Head of caudate nucleus (tissue), 42 donors: ENCODE results near the gene MBD3.

Source experiments
- DNase-seq, 42 donors: peaks; one replicate each; pipeline versions ENCODE4 v3.0.0 to v3.0.0-alpha.2; 2020 to 2021; ENCODE audit warnings: mixed read lengths in 7 of 42
- intact Hi-C: fragments of 100-400 bp; cut with DNase I; formaldehyde crosslinking; loops from one replicate; pipeline ENCODE4 v1.15.0; 2022

The MBD3 gene

DNA sequence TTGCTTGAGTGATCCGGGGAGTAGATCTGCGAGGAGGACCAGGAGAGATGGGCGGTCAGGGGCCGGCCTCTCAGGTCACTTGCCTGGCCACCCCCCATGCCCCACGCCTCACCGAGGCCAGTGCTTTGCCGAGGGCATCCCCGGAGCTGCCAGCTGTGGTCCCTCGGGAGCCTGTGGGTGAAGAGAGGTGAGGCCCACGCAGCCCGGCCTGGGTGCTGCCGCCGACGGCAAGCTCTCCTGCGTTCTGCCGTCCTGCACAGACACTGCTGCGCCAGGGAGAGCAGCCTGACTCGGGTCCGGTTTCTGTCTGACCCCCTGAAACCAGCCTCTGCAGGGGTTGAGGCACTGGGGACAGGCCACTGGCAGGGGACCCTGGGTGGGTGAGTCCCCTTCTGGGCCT is 28.4 kb upstream of the MBD3 start:
- intact Hi-C loops: no loop called here
- DNase-seq: no peak

DNA sequence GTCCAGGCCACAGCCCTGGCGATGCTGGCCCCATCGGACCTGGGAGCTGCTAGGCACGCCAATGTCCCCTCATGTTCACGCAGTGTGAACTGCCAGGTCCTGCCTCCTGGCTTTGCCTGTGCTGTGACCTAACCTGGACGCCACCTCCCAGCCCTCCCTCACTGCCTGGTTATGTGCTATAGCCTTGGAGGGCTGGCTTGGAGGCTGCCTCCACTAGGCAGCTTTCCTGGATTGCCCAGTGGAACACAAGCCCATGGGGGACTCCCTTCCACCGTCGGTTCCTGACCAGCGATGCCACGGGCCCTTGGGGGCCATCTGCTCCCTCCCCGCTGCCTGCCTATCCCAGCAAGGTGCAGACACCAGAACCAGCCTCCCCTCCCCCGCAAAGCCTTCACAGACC is 27.8 kb upstream of the MBD3 start:
- intact Hi-C loops: no loop called here
- DNase-seq: no peak

DNA sequence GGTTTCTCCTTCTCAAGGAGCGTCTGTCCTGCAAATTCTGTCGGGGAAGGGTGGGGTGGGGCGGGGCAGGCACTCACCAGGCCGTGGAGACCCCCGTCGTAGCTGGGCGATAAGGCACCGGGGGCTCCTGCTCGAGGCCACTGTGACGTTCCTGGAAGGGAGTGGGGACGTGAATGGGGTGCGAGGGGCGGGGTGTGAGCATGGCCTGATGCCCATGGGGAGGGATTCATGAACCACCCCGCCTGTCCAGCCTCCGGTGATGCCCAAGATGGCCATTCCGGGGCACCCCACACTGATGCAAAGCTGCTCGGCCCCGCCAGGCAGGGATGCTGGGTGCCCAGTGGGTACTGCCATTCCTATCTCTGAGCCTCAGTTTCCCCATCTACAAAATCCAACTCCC is 27.0 kb upstream of the MBD3 start:
- intact Hi-C loops: no loop called here

DNA sequence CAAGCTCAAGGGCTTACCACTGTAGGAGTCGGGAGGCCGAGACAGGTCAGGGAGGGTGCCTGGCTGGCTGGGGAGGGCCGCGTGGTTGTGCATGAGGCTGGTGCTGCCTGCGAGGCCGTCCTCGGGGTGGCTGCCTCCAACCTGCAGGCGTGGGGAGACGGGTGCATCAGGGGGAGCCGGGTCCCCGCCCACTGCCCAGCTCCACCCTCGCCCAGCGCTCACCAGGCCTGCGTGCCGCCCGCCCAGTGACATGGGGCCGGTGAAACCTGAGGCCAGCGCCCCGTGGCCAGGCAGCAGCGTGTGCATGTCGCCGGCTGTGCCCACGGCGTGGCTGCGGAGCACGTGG is 26.4 kb upstream of the MBD3 start:
- DNase-seq: no peak
- intact Hi-C loops: no loop called here

More for the DNA sequence above, 27.0 kb upstream of the MBD3 start:
- no peak for DNase-seq

DNA sequence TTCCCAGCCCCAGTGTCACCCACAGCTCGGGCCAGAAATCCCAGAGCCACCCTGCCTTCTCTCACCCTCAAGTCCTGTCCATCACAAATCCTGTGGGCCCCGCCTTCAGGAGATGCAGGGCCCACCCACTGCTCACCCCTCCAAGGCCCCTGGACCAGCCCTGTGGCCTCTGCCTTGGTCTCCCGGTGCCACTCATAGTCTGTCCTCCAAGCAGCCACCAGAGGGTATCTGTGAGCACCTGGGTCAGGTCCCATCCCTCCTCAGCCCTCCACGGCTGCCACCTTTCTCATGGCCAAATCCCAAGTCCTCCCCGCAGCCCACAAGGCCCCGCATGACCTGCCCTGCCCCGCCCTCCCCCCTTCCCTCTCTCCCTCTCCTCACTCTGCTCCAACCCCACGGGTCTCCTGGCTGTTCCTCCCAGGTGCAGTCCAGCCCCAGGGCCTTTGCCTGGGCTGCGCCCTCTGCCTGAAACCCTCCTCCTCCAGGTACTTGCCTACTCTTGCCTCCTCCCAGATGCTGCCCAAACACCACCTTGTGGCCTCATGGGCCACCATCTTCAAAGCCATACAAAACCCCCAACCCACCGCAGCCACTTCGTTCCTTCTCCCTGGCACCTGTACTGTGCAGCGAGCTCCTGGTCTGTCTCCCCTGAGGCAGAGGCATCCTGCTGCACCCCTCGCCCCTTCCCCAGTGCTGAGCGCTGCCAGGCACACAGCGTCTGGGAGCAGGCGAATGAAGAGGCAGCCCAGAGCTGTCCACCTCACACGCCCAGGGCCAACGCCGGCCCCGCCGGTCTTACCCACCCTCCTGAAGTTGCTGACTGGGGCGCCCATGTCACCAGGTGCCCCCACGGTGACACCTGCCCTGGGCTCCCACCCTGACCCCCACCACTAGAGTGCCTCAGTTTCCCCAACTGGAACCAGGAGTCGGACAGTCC is 25.8 kb upstream of the MBD3 start:
- intact Hi-C loops: no loop called here
- DNase-seq: peak in 21 of 42 donors; percentile 12 to 61 (median 34)

DNA sequence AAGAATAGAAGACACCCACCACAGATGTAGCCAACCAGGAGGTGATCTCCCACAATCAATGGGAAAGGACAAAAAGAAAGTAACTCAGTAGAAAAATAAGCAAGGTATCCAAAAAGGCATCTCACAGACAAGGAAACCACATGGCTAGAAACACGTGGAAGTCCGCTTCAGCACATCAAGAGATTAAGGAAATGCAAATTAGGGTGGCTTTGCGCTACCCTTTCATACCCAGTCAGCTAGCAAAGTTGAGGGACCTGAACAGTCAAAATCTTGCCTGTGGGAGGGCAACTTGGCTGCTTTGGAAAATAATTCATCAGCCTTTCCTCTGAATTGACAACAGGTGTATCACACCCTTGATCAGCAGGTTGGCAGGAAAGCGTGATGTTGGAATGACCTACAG is 24.2 kb upstream of the MBD3 start:
- DNase-seq: no peak
- intact Hi-C loops: no loop called here

DNA sequence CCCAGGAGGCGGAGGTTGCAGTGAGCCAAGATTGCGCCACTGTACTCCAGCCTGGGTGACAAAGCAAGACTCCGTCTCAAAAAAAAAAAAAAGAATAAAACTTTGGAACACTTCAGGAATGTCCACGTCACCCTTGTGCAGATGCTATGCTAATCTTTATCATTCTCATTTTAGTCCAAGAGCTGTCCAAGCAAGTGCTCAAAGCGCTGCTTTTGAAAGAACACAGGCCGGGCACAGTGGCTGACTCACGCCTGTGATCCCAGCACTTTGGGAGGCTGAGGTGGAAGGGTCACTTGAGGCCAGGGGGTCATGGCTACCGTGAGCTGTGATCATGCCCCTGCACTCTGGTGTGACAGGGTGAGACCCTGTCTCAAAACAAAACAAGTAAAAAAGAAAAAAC is 23.7 kb upstream of the MBD3 start:
- intact Hi-C loops: no loop called here
- no peak for DNase-seq

DNA sequence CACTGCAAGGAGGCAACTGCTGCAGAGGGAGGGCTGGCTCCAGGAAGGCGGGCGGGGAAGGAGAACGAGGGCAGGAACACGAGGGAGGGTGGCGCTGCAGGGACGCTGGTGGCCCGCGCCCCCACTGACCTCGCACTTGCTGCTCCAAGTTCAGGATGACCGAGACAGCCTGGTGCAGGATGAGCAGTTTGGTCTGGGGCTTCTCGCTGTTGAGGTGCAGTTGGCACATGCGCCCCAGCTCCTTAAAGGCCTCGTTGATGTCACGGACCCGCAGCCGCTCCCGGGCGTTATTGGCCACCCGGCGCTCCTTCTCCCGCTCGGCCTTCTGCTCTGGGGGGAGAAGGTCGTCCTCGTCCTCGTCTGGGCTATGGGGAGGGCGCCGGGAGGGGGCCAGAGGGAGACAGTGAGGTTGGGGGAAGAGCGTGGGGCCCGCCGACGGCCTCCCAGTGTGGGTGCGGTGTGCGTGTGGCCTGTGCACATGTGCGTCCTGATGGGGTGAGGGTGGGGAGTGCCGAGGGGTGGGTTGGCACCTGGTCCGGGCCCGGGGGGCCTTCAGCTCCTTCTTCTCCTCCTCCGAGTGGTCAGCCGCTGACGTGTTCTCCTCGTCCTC is 22.6 kb upstream of the MBD3 start:
- no peak for DNase-seq
- intact Hi-C loops: no loop called here

DNA sequence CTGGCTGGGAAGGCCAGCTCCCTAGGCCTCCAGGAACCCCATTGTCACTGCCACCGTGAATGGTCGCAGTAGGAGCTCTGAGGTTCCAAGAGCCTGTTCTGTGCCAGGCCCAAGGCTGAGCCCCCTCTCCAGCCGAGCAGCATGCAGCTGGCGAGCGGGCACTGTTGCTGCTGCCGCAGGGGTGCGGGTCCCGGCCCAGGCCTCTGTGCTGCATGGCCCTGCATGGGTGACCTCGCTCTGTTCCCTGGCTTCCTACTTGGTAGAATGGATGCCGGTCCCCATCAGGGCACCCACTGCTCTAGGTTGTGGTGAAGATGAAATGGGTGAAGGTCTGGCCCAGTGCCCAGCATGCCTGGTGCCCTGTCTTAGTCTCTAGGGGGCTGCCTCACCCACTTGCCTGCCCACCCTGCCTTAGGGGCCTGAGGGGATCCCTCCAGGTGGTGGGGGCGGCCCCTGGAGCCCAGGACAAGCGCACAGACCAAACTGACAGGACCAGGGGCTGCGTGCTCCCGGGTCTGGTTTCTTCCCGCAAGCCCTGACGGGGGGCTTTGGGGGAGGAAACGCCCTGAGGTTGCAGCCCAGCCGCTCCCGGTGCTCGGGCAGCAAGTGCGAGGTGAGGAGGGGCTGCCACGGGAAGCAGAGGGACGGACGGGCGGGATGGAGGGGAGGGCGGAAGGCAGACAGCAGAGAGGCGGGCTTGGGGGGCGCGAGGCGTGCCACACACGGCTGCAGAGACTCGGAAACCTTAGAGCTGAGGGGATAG is 21.3 kb upstream of the MBD3 start:
- no peak for DNase-seq
- intact Hi-C loops: no loop called here

DNA sequence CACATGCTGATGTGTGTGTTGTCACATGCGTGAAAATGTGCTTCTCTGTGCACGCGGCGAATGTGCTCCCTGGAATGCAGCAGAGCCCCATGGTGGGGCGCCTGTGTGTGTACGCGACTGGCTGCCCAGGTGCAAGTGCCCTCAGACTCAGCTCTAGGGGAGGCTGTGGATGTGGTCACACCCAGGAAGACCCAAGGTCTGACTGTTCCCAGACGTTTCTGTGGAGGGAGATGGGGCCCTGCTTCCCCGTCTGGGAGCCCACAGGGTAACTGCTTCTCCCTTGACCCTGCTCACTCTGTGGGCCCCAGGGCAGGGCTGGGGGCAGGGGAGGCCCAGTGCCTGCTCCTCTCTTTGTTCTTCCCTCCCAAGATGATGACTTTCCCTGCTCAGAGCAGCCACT is 20.5 kb upstream of the MBD3 start:
- intact Hi-C loops: no loop called here

DNA sequence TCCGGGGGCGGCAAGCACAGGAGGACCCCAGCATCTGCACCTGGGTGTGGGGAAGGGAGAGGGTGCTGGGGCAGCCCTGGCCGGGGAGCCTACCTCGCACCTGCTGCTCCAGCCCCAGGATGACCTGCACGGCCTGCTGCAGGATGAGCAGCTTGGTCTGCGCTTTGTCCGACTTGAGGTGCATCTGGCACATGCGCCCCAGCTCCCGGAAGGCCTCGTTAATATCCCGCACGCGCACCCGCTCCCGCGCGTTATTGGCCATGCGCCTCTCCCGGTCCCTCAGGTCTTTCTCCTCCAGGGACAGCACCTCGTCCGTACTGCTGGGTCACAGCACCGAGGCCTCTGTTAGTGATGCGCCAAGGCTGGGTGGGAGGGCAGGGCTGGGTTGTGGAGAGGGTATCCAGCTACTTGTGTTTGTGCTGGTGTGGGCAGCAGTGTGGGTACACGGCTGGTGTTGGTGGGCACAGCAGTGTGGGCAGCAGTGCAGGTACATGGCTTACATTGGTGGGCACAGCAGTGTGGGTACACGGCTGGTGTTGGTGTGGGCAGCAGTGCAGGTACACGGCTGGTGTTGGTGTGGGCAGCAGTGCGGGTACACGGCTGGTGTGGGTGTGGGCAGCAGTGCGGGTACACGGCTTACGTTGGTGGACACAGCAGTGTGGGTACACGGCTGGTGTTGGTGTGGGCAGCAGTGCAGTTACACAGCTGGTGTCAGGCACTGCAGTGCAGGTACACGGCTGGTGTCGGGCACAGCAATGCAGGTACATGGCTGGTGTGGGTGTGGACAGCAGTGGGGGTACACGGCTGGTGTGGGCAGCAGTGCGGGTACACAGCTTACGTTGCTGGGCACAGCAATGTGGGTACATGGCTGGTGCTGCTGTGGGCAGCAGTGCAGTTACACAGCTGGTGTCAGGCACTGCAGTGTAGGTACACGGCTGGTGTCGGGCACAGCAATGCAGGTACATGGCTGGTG is 19.7 kb upstream of the MBD3 start:
- DNase-seq: no peak
- intact Hi-C loops: no loop called here

More for the DNA sequence above, 20.5 kb upstream of the MBD3 start:
- DNase-seq: no peak

DNA sequence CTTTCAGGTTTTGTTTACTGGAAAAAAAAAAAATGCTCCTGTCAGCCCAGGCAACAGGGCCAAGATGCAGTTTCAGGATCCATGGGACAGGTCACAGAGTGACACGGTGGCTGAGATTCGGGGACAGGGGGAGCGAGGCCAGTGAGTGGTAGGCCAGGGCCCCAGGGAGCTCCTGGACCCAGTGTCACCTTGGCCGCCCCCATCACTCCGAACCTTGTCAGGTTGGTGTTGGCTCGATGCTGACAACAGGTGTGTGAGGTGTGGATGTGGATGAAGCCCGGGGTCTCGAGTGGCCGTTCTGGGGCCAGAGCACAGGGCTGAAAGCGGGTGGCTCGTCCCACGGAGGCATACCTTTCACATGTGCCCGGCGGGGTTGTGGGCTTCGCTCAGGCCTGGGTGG is 18.7 kb upstream of the MBD3 start:
- intact Hi-C loops: no loop called here
- no peak for DNase-seq

DNA sequence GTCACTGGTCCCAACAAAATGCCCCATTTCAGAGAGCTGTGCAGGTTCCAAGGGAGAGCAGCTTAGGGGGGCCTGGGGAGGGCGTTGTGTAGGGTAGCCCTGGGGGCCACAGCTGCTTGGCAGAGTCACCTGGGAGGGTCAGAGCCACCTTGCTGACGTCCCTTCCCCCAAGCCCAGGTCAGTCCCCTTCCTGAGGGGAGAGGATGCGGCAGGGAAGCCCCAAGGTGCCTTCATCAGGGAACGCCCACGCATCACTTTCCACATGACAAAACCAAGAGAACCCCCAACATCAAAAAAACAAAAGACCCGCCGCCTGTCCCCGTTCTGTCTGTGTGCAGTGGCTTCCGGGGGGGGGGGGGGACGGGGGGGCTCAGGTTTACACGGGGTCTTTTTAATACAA is 17.9 kb upstream of the MBD3 start:
- no peak for DNase-seq
- intact Hi-C loops: no loop called here

DNA sequence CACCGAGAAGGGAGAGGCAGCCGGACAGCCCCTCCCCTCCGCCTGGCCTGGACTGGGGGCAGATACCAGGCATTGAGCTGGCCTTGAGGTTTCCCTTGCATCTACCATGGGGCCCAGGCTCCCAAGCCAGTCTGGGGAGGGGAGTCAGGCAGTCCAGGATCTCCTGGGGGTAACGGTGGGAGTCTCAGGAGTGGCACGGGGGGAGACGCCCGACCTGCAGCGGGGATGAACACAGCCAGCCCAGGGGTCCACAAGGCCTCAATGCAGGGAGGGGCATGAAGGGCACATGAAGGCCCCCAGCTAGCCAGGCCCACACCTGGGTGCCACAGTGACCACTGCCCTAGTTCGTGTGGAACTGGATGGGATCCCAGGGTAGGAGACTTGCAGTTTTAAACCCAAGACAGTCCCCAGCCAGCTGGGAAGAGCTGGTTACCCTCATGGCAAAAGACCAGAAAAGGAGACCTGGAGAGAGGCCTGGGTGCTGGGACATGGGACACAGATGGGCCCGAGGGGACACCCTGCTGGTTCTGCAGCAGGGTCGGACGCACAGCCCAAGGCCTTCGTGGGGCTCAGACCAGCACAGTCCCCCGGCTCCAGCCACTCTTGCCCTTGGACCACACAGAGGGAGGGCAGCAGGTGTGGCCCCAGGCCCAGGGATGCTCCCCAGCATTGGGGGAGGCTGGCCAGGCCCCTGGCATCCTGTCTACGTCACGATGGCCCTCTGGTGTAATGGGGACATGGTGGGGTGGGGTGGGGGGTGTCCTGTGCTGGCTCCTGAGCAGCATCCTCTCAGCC is 17.2 kb upstream of the MBD3 start:
- no peak for DNase-seq
- intact Hi-C loops: loop anchor here (5.0 kb wide), 1 partner anchor 42 kb away; the partner anchor contains the start of gene TCF3

DNA sequence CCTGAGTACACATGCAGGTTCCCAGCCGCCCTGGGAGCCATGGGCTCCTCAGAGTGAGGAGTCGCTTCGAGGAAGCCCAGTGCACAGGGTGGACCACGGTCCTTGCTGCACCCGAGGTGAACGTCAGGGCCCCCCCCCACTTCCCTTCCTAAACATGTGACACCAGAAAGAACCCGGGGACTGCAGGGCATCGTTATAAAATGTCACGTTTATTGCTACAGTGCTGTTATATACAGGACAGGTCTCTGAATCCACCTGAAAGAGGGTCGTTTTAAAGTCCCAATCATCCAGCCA is 16.4 kb upstream of the MBD3 start:
- DNase-seq: no peak
- intact Hi-C loops: loop anchor here (5.0 kb wide), 1 partner anchor 43 kb away; the partner anchor contains the start of gene TCF3

DNA sequence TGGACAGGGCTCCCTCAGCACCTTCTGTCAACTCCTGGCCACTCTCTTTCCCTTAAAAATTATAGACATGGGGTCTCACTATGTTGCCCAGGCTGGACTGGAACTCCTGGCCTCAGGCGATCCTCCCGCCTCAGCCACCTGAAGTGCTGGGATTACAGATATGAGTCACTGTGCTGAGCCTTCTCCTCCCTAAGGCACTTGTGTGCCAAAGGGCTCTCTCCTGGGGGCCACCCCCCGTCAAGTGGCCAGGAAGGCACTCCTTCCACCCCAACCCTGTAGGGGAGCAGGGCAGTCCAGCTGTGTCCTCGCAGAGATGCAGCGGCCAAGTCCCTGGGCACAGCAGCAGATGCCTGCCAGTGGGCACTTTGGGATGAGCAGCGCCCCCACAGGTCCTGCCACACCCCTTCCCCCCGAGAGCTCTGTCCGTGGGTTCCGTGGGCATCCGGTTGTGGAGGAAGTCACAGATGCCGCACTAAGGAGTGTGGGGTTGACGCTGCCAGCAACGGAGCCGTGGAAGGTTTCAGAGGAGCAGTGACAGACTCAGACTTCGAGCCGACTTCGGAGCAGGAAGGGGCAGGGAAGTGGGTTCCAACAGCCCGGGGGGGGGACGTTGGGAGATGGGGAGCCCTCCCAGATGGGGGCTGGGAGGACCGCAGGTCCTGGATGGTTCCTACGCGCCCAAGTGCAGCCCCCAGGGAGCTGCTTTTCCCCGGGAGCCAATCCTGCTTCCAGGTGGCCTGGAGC is 15.9 kb upstream of the MBD3 start:
- intact Hi-C loops: loop anchor here (5.0 kb wide), 1 partner anchor 44 kb away; the partner anchor contains the start of gene TCF3
- DNase-seq: no peak

DNA sequence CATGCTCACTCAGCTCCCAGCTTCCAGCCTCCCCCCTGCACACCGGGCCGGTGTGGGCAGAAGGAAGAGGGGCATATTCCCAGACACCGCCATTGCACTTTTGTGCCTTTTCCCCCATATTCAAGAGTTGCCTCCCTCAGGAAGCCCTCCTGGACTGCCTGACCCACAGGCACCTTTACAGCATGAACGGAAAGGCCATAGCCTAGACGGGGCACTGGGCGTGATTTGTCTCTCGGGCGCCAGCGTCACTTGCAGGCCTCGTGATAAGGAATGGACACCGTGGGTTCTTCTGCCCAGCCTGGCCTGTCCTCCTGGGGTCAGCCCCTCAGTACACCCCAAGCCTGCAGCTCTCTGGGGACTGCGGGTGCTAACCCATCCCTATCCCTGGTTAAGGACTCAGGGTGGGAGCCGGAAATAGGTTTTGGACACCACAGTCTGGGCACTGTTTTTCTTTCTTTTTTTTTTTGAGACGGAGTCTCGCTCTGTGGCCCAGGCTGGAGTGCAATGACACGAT is 13.5 kb upstream of the MBD3 start:
- intact Hi-C loops: loop anchor here (5.0 kb wide), 1 partner anchor 46 kb away; the partner anchor contains the start of gene TCF3
- no peak for DNase-seq
